GM12878 (cell line): ENCODE measurements around the gene CRKL. TPM values are rescaled to one million over a fixed set of nuclear protein-coding genes. Genes with fewer than 3 reads are reported as not detected.

Experiments used
- ATAC-seq: fragments of 200-7000 bp; cut with Tn5 transposase; 3 replicates; pipeline ENCODE4 v1.9.1; 2020; ENCODE audit warnings: mild to moderate bottlenecking, moderate library complexity
- BruUV-seq: library from RNA; stranded (reverse); fragments of 400-500 nt; replicated peaks from 2 replicates; lab custom pipeline; 2021; lab: Mats Ljungman, UMichigan
- CTCF ChIA-PET: fragments of 300-600 bp; sonication (Branson Sonifier 250); formaldehyde crosslinking; extraction: SDS; loops from one replicate; lab custom pipeline; 2021; ENCODE audit warnings: inconsistent platforms; lab: Yijun Ruan, JAX
- POLR2A ChIA-PET: fragments of 350-600 bp; formaldehyde crosslinking; extraction: SDS; loops from one replicate; lab custom pipeline; 2021; ENCODE audit warnings: inconsistent platforms; lab: Charles Lee
- RAD21 ChIA-PET: fragments of 300-600 bp; sonication (Branson Sonifier 250); formaldehyde crosslinking; loops from one replicate; lab custom pipeline; 2023; ENCODE audit warnings: antibody characterized with exemption; ENCODE audit not compliant: unreplicated experiment; lab: Charles Lee
- SMC1A ChIA-PET: fragments of 300-600 bp; sonication (Branson Sonifier 250); formaldehyde crosslinking; loops from one replicate; lab custom pipeline; 2023; ENCODE audit not compliant: unreplicated experiment, uncharacterized antibody; lab: Charles Lee
- DNase-seq: peaks from one replicate; pipeline ENCODE4 v3.0.0-alpha.2; 2011; ENCODE audit warnings: low read depth, low spot score
- FAIRE-seq: peaks from 3 replicates; lab custom pipeline; 2011; peaks lifted over from hg19 to GRCh38; lab: Jason Lieb, UNC
- H2AFZ ChIP-seq: 2 replicates; pipeline ENCODE4 v1.6.0; 2011; ENCODE audit warnings: low read depth, low read length, control low read depth; ENCODE audit not compliant: control insufficient read depth
- H3K27ac ChIP-seq: 2 replicates; pipeline ENCODE4 v1.5.1; 2011; ENCODE audit warnings: control low read depth; ENCODE audit not compliant: control insufficient read depth, insufficient read depth
- H3K27me3 ChIP-seq, 2 experiments: replicated peaks in 1 of 2; 2 replicates each; pipeline versions ENCODE4 v1.6.0 to v1.6.1; 2011; ENCODE audit warnings: low read length in 1 of 2; ENCODE audit not compliant: control insufficient read depth in 2 of 2, insufficient read depth in 2 of 2
- H3K36me3 ChIP-seq, 2 experiments: 2 replicates each; pipeline ENCODE4 v1.5.1; 2011; ENCODE audit warnings: low read length in 1 of 2; ENCODE audit not compliant: control insufficient read depth in 2 of 2, insufficient read depth in 2 of 2
- H3K4me1 ChIP-seq: 2 replicates; pipeline ENCODE4 v1.6.1; 2011; ENCODE audit warnings: mild to moderate bottlenecking, low read length, moderate library complexity, mixed read lengths; ENCODE audit not compliant: control insufficient read depth, insufficient read depth
- H3K4me2 ChIP-seq: 2 replicates; pipeline ENCODE4 v1.6.0; 2011; ENCODE audit warnings: control low read depth; ENCODE audit not compliant: control insufficient read depth, insufficient read depth
- H3K4me3 ChIP-seq: fragments of 200-600 bp; sonication (generic); 2 replicates; pipeline ENCODE4 v1.5.1; 2016
- H3K79me2 ChIP-seq: 2 replicates; pipeline ENCODE4 v1.6.0; 2011; ENCODE audit warnings: low read length; ENCODE audit not compliant: control insufficient read depth, insufficient read depth
- H3K9ac ChIP-seq: 2 replicates; pipeline ENCODE4 v1.8.0; 2011; ENCODE audit warnings: low read length, control low read depth, mixed read lengths; ENCODE audit not compliant: control insufficient read depth, insufficient read depth
- H3K9me3 ChIP-seq: replicated peaks from 3 replicates; pipeline ENCODE4 v1.5.1; 2011; ENCODE audit warnings: mild to moderate bottlenecking, low read length; ENCODE audit not compliant: control insufficient read depth, insufficient read depth
- H4K20me1 ChIP-seq: 2 replicates; pipeline ENCODE4 v1.6.0; 2011; ENCODE audit not compliant: control insufficient read depth, insufficient read depth
- EZH2 ChIP-seq: IDR thresholded peaks from 2 replicates; pipeline ENCODE4 v1.6.1; 2012; ENCODE audit warnings: low read depth, mild to moderate bottlenecking, control low read depth, inconsistent platforms, low read length, borderline replicate concordance; ENCODE audit not compliant: control insufficient read depth
- KAT2A ChIP-seq: conservative IDR thresholded peaks from 2 replicates; pipeline ENCODE4 v1.6.1; 2011; ENCODE audit warnings: low read depth, low read length; ENCODE audit not compliant: control insufficient read depth
- MAX ChIP-seq: IDR thresholded peaks from 2 replicates; pipeline ENCODE4 v1.6.1; 2012; ENCODE audit warnings: low read depth, low read length, improper control_type of control experiment
- NKRF ChIP-seq: fragments of 450-650 bp; conservative IDR thresholded peaks from 2 replicates; pipeline ENCODE4 v1.6.1; 2017; ENCODE audit warnings: mild to moderate bottlenecking, moderate library complexity
- SMAD5 ChIP-seq: IDR thresholded peaks from 2 replicates; pipeline ENCODE4 v1.6.1; 2016; ENCODE audit warnings: antibody characterized with exemption, low read depth
- SMC3 ChIP-seq: IDR thresholded peaks from 2 replicates; pipeline ENCODE4 v1.6.1; 2011; ENCODE audit warnings: low read length, improper control_type of control experiment, borderline replicate concordance
- SREBF2 ChIP-seq: IDR thresholded peaks from 2 replicates; pipeline ENCODE4 v1.6.1; 2012; ENCODE audit warnings: mild to moderate bottlenecking, low read length
- YBX1 ChIP-seq: fragments of 450-650 bp; IDR thresholded peaks from 2 replicates; pipeline ENCODE4 v1.6.1; 2016; ENCODE audit warnings: antibody characterized with exemption
- ZNF622 ChIP-seq: fragments of 450-650 bp; IDR thresholded peaks from 2 replicates; pipeline ENCODE4 v1.6.1; 2017; ENCODE audit warnings: mild to moderate bottlenecking, inconsistent platforms
- WGBS: methylation state at CpG from one replicate; pipeline ENCODE4 v1.1.6; 2016; ENCODE audit warnings: low lambda C conversion rate; ENCODE audit not compliant: insufficient replicate concordance, insufficient coverage; ENCODE audit errors: missing lambda C conversion rate; 5-methylcytosine and 5-hydroxymethylcytosine counted together
- in situ Hi-C: fragments of 300-500 bp; cut with MboI; formaldehyde crosslinking; loops from 9 replicates; pipeline ENCODE4 v1.14.3; 2018; ENCODE audit warnings: mixed read lengths
- intact Hi-C: fragments of 100-400 bp; cut with micrococcal nuclease; formaldehyde crosslinking; loops from one replicate; pipeline ENCODE4 v1.14.2; 2022; ENCODE audit not compliant: unreplicated experiment
- polyA plus RNA-seq, 11 experiments: library from polyadenylated mRNA; depleted of rRNA in 4 of 11; unstranded in 6 of 11; stranded (reverse) in 5 of 11; fragments of >200 nt; fragmentation: Nextera tagmentation in 4 of 11; fragmentation: Illumina TruSeq in 1 of 11; extraction: Ambion mirVana in 4 of 11; extraction: Trizol in 1 of 11; gene quantifications; 1 replicate in 1 of 11; 2 replicates in 10 of 11; pipeline versions ENCODE4 v1.2.1 to v1.2.3, GENCODE V29; 2011 to 2016; ENCODE audit warnings: inconsistent platforms in 2 of 11, missing spikeins in 2 of 11, low read depth in 1 of 11
- total RNA-seq, 4 experiments: library from RNA; depleted of rRNA in 3 of 4; stranded (reverse); fragments of >200 nt in 3 of 4; fragmentation: Illumina TruSeq in 1 of 4; extraction: Trizol in 1 of 4; gene quantifications; 2 replicates each; pipeline versions ENCODE4 v1.2.1 to v1.2.3, GENCODE V29; 2013 to 2021

CRKL gene
- total and polyA plus RNA-seq, 10 of the 15 experiments (the other 5 are each of a cell fraction or from before 2014, with no cell fraction given): 12.6 to 61.2 (median 32.7) TPM

DNA sequence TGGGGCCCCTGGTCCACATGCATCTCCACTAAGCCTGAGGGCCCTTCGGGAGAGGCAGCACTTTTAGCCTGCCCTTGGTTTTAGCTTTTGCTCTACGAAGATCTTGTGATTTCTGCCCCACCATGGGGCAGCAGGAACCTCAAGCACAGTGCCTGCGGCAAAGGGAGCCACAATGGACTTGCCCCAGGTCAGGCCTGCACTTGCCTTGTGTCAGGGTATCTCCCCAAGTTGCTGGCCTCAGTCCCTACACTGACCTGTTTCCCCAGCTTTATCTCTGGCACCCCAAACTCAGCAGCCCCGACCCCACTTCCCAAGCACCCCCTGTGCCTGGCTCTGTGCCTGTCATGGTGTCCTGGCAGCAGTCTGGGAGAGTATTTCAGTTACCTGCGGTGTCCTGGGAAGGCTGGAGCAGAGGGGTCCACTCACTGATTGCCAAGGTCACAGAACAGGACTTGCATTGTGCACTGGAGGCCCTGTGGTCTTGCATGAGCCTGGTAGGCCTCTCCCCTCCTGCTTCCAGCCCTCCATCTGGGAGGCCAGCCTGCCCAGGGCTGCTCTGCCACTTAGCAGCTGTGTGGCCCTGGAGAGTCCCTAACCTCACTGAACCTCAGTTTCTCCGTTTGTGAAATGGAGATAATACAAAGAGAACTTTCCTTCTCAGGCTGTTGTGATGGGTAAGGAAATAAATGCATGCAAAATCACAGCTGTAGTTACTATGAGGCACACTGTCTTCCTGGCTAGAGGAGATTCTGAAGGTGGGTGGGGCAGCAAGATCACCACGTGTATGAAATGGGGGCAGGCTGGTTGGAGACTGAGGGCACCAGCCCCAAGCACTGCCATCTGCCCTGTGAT, 46.2 kb downstream of the CRKL start:
- no TSS peak for BruUV-seq
- RAD21 ChIA-PET: no interaction called here
- peaks cover 3% of the 10 kb centered on the region for H3K4me1 ChIP-seq
- no peak for ATAC-seq
- intact Hi-C loops (no loop called here), in situ Hi-C loops (no loop called here)
- POLR2A ChIA-PET: no interaction called here
- no peaks in the 10 kb centered on the region for H3K9me3 ChIP-seq
- no peak overlapping the region for H3K4me2 ChIP-seq
- no peak overlapping the region for H3K4me3 ChIP-seq
- no peaks in the 10 kb centered on the region for H3K79me2 ChIP-seq
- H2AFZ ChIP-seq: no peak overlapping the region
- H4K20me1 ChIP-seq: no peaks in the 10 kb centered on the region; the same call in 1 of the 2 replicates
- 20% methylated on average over 7 of the region's 7 CpGs for WGBS
- no peak overlapping the region for H3K27ac ChIP-seq
- no peak for FAIRE-seq
- H3K9ac ChIP-seq: no peak overlapping the region
- peaks cover 2 to 4% of the 10 kb centered on the region in 2 experiments; a peak in 3 of 4 replicates for H3K27me3 ChIP-seq
- TF ChIP-seq KAT2A (no peak), SMC3 (no peak), YBX1 (no peak), SREBF2 (no peak), ZNF622 (no peak)
- no peaks in the 10 kb centered on the region for H3K36me3 ChIP-seq
- DNase-seq: no peak
- CTCF ChIA-PET: interaction anchor here (1.8 kb wide), 1 partner anchor 18 kb away, joined by 4 read pairs; the partner anchor contains the start of gene LZTR1
- SMC1A ChIA-PET: no interaction called here

GRCh38 chr22:20964090-20964798, 47.0 kb downstream of the CRKL start:
- POLR2A ChIA-PET: no interaction called here
- H3K9ac ChIP-seq: no peak overlapping the region
- no peak overlapping the region for H3K4me3 ChIP-seq
- no peak overlapping the region for H2AFZ ChIP-seq
- H3K4me1 ChIP-seq: peaks cover 3% of the 10 kb centered on the region
- intact Hi-C loops: no loop called here
- SMC1A ChIA-PET: no interaction called here
- peak overlapping the region; percentile 17; the same call in 1 of the 2 replicates for H3K4me2 ChIP-seq
- WGBS: 30% methylated on average over 6 of the region's 6 CpGs
- no peak for TF ChIP-seq MAX
- no peak for TF ChIP-seq NKRF
- 0 out of 2 replicates have a peak, but pooled peaks have one; percentile 77 for TF ChIP-seq EZH2
- no peak for TF ChIP-seq SMAD5
- TF ChIP-seq, all 136 proteins: peak for 1
- Histone ChIP-seq H3K27ac (no peak overlapping the region), H3K9me3 (no peaks in the 10 kb centered on the region), H3K27me3 (peaks cover 2 to 4% of the 10 kb centered on the region in 2 experiments; a peak in 3 of 4 replicates), H3K36me3 (no peaks in the 10 kb centered on the region), H4K20me1 (no peaks in the 10 kb centered on the region; the same call in 1 of the 2 replicates), H3K79me2 (no peaks in the 10 kb centered on the region)
- DNase-seq (no peak), FAIRE-seq (no peak), ATAC-seq (no peak)
- in situ Hi-C loops: no loop called here
- CTCF ChIA-PET: interaction anchor here (1.8 kb wide), 1 partner anchor 18 kb away, joined by 4 read pairs; the partner anchor contains the start of gene LZTR1
- no TSS peak for BruUV-seq
- RAD21 ChIA-PET: no interaction called here
